GM18502 (cell line): Measurements from ENCODE around the gene LIPC.
A peak's percentile ranks its signal among the peaks of the same experiment; 100 is the strongest.

Experiments
- ATAC-seq: cut with Tn5 transposase; IDR thresholded peaks from one replicate; pipeline ENCODE4 v1.9.1; 2021; ENCODE audit warnings: mild to moderate bottlenecking; ENCODE audit not compliant: unreplicated experiment, poor library complexity

LIPC gene

DNA sequence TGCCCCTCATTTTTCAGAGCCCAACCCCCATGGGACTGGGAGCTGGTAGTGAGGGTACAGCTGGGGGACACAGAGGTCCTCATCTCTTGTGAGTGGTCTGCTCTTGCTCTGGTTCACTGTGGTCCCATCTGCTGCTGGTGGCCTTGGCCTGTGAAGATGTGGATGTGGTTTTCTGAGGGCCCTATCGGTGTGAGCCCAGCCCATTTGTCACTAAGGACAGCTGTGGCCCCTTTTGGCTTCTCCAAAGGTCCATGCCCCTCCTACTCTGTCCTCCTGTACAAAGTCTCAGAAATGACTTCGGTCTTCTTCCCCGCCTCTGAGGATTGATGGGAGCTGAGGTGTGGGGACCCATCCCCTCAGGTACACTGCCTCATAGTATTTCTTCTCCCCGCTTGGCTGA lies 21.0 kb downstream of the LIPC start:
- no peak for ATAC-seq

- ATAC-seq = no peak
These were observed 22.4 kb downstream of the LIPC start for GRCh38 chr15:58453931-58454793.

DNA sequence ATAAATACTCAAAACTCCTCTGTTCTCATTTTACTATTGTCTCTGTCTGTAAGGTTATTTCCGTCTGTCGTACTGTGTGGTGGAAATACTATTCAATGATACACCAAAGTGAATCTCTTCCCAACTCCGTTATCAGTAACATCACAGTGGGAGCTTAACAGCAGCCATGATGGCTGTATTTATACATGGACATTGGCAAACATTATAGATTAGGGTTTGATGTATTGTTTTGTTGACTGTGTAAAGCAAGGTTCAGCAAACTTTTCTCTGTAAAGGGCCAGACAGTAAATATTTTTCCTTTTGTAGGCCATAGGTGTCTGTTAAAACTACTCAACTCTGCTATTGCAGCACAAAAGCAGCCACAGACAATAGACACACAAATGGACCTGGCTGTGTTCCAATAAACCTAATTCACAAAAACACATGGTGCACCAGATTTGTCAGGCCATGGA lies 23.2 kb downstream of the LIPC start:
- no peak for ATAC-seq

GRCh38 chr15:58457466-58457965 lies 25.7 kb downstream of the LIPC start:
- ATAC-seq = peak; percentile 76

DNA sequence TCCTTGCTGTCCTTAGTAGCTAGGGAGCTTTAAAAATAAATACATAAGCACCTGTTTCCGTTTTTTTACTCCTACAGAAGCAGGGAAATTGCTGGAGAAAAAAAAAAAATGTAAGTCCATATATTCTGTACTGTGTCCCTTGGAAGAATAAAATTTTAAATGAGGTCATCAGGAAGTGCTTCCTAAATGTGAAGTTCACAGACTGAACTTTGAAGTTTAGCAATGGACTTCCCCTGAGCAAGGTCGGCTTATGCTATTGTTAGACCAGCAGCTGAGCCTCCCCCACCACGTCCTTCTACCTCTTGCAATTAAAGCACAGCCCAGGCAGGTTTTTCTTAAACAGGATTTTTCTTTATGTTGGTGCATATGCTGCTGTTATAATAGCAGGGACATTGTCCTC lies 26.3 kb downstream of the LIPC start:
- no peak for ATAC-seq

DNA sequence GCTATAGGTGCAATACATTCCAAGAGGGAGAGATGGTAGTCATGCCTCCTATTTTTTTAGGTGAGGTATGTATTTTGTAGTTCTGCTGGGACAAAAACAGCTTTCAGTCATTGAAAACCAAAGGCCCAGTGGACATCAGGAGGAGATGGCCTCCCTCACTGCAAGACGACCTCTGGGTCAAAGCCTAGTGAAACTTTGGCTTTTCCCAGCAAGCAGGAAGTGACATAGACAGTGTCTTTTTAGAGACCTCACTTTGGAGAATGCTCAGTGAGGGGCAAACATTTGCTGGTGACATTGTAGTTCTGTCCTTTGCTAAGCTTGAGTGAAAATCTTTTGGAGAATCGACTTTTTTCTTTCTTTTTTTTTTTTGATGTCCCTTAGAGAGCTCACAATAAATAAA lies 27.3 kb downstream of the LIPC start:
- ATAC-seq = no peak

GRCh38 chr15:58459560-58459959 lies 27.8 kb downstream of the LIPC start:
- no peak for ATAC-seq

DNA sequence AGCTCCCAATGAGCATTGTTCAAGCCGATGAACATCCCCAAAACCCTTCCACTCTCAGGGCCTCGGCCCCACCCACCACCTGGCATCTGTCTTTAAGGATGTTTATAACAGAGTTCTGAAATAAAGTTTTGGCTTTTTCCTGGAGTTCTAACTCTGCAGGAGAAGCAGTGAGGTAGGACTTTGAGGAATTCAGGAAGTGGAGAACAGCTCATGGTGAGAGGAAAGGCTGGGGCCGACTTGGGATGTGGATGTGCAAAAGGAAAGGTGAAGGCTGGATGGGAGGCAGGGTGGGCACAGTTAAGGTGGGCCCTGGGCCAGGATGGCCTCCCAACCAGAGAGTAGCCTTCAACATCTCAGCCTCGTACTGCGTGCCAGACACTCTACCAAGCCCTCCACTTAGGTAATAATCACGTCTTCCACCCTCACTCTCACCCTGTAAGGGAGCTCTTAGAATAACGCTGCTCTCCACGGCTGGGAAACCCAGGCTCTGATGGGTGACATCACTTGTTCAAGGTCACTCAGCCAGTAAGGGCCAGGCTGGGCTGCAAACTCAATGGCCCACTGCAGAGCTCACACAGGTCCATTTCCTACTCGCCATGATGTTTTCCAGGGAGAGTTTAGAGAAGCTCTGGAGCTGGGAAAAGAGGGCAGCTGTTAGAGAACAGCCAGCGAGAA lies 28.5 kb downstream of the LIPC start:
- no peak for ATAC-seq

GRCh38 chr15:58460872-58461271 lies 29.1 kb downstream of the LIPC start:
- ATAC-seq = no peak

DNA sequence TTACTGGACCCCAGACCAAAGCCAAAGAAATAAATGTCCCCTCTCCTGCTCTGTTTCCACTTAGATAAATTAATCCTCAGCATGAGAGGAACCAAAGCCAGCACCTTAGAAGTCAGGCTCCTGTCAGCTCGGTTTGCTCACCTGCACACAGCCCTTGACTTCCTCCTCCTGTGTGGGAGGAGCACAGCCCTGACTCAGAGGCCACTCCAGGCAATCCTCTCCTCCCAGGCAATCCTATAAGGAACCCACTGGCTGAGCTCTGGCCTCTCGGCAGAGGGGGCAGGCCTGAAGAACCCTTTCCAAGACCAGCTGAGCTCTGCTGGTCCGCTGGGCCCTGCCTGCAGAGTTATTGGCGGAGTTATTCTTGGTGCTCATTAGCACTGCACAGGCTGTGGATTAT lies 30.8 kb downstream of the LIPC start:
- no peak for ATAC-seq

GRCh38 chr15:58462973-58463663 lies 31.3 kb downstream of the LIPC start:
- ATAC-seq = no peak

- no peak for ATAC-seq
These were observed 32.2 kb downstream of the LIPC start for GRCh38 chr15:58463815-58464650.

GRCh38 chr15:58465070-58465469 lies 33.3 kb downstream of the LIPC start:
- ATAC-seq = no peak

DNA sequence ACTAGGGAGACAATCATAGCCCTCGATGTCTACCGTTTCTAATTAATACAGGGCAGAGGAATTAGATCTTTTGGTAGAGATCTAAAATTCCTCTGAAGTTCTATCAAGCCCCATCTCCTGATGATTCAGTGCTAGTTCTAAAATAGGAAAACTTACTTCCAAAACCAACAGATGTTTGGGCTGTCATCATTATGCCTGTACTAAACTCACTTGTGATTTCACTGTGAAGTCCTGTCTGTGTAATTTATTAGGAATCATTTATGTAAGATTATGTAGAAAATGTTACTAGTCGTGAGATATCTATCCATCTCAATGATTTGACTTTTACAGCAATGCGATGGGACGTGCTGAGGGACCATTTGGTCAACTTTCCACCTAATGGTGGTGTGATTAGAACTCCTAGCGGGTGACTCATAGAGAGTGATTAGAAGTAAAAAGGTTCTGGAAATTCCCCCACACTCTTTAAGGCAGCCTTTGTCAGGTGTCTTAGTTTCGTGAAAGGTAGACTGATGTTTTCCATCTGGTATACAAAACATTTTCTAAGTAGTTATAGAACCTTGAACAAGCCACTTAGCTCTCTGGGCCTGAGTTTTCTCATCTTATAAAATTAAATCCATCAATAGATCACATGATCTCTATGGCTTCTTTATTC lies 34.2 kb downstream of the LIPC start:
- ATAC-seq = no peak

- ATAC-seq = no peak
These were observed 34.8 kb downstream of the LIPC start for GRCh38 chr15:58466566-58466965.

DNA sequence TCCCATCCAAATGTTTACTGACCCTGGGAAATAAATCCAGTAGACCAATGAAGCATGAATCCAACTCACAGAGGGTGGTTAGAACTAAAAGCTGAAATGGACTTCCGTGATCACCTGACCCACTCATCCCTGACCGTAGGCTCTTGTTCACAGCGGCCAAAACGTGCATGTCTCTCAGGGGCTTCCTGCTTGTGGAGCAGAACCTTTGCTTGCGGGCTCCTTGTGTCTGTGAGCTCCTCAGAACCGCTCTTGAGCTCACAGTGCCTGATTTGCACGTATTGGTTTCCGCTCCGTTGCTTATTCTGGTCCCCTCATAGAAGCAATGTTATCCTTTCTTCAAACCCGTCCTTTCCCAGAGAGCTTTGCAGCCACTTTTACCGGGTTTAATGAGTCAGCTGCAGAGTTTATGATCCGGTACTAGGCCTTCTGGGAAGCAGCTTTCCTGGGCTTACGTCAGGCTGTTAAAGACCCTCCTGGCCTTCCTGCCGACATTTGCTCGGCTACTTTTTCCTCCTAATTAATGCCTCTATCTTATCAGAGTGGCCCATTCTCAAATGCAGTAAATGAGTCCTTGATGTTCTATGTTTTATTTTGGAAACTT lies 35.4 kb downstream of the LIPC start:
- no peak for ATAC-seq

DNA sequence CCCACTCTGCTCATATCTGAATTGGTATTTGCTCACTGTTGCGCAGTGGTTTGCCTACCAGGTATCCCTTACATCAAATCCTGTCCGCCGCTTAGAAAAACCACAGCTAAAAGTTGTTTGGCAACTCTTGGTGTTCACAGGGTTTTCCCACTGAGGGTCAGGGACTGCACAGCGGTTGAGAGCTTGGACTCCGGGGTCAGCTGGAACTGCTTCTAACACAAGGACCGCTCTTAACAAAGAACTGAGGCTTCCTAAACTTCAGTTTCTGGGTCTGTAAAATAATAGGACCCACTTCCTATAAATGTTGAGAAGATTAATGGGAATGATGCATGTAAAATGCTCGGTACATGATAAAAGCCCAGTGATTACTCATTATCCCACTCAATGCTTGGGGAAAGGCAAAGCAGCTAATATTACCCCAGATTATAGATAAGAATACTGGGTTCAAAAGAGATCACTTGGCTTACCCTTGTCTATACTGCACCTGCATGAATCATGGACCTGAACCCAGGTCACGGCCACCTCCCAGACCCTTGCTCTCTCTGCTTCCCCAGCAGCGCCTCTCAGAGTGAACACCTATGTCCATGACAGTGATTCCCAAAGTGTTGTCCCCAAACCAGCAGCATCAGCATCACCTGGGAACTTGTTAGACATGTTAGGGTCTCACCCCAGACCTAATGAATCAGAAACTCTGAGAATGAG lies 36.1 kb downstream of the LIPC start:
- ATAC-seq = no peak
